Caco-2 (cell line): ENCODE data around the gene PRSS1. TPM values are rescaled to one million over a fixed set of nuclear protein-coding genes. Genes with fewer than 3 reads are reported as not detected.
A peak's percentile ranks its signal among the peaks of the same experiment; 100 is the strongest.
"Not testable (repeated sequence)": the region's sequence is repeated elsewhere in the genome, so short reads cannot be mapped to it uniquely, and the experiment has no call there.

Experiments used
- BruUV-seq: library from RNA; stranded (reverse); fragments of 400-500 nt; replicated peaks from 2 replicates; lab custom pipeline; 2021; lab: Mats Ljungman, UMichigan
- CTCF ChIA-PET: fragments of 300-600 bp; sonication (Branson Sonifier 250); formaldehyde crosslinking; loops from one replicate; lab custom pipeline; 2022; ENCODE audit warnings: antibody characterized with exemption; lab: Charles Lee
- POLR2A ChIA-PET: fragments of 300-600 bp; sonication (Branson Sonifier 250); formaldehyde crosslinking; loops from one replicate; lab custom pipeline; 2022; ENCODE audit warnings: antibody characterized with exemption; lab: Charles Lee
- DNase-seq, 2 experiments: peaks; one replicate each; pipeline versions ENCODE4 v3.0.0 to v3.0.0-alpha.2; 2020 to 2022
- H3K27me3 ChIP-seq: replicated peaks from 2 replicates; pipeline ENCODE4 v1.6.0; 2011; ENCODE audit warnings: low read length; ENCODE audit not compliant: control insufficient read depth, insufficient read depth
- H3K36me3 ChIP-seq: 2 replicates; pipeline ENCODE4 v1.5.1; 2011; ENCODE audit warnings: low read length; ENCODE audit not compliant: control insufficient read depth, insufficient read depth
- H3K4me1 ChIP-seq: fragments of 250-450 bp; sonication (Bioruptor Pico); 2 replicates; pipeline ENCODE4 v1.5.1; 2020; ENCODE audit warnings: mild to moderate bottlenecking
- H3K4me3 ChIP-seq: 2 replicates; pipeline ENCODE4 v1.5.1; 2011; ENCODE audit warnings: low read depth, mild to moderate bottlenecking, control low read depth, low read length
- H3K9me3 ChIP-seq: fragments of 250-450 bp; sonication (Bioruptor Pico); 2 replicates; pipeline ENCODE4 v1.5.1; 2020; ENCODE audit warnings: mild to moderate bottlenecking, moderate library complexity
- H3K27ac Mint-ChIP-seq: one replicate; pipeline ENCODE4 v1.8.0; 2022; ENCODE audit warnings: mixed read lengths; ENCODE audit not compliant: unreplicated experiment
- H3K27me3 Mint-ChIP-seq: one replicate; pipeline ENCODE4 v1.8.0; 2022; ENCODE audit warnings: mixed read lengths; ENCODE audit not compliant: insufficient read depth, unreplicated experiment
- H3K36me3 Mint-ChIP-seq: one replicate; pipeline ENCODE4 v1.8.0; 2022; ENCODE audit warnings: mild to moderate bottlenecking, mixed read lengths; ENCODE audit not compliant: insufficient read depth, unreplicated experiment
- H3K4me1 Mint-ChIP-seq: one replicate; pipeline ENCODE4 v1.8.0; 2022; ENCODE audit warnings: low read depth, mixed read lengths; ENCODE audit not compliant: unreplicated experiment
- H3K4me3 Mint-ChIP-seq: one replicate; pipeline ENCODE4 v1.8.0; 2022; ENCODE audit warnings: mild to moderate bottlenecking, moderate library complexity, mixed read lengths; ENCODE audit not compliant: unreplicated experiment
- H3K9me3 Mint-ChIP-seq: one replicate; pipeline ENCODE4 v1.8.0; 2022; ENCODE audit warnings: mixed read lengths; ENCODE audit not compliant: unreplicated experiment
- CTCF ChIP-seq, 2 experiments: fragments of 200-600 bp in 1 of 2; IDR thresholded peaks; 1 replicate in 1 of 2; 2 replicates in 1 of 2; pipeline versions ENCODE4 v1.5.1 to v1.8.0; 2011 to 2022; ENCODE audit warnings: antibody characterized with exemption in 1 of 2, control low read depth in 1 of 2, inconsistent platforms in 1 of 2, low read depth in 1 of 2, low read length in 1 of 2, mild to moderate bottlenecking in 1 of 2, moderate library complexity in 1 of 2; ENCODE audit not compliant: insufficient read depth in 1 of 2, severe bottlenecking in 1 of 2, unreplicated experiment in 1 of 2
- intact Hi-C: fragments of 100-400 bp; cut with micrococcal nuclease; formaldehyde crosslinking; loops from one replicate; pipeline ENCODE4 v1.10.0; 2022; ENCODE audit not compliant: unreplicated experiment
- total RNA-seq: library from RNA; stranded (reverse); gene quantifications from 2 replicates; pipeline ENCODE4 v1.2.3, GENCODE V29; 2022

The PRSS1 gene
- total RNA-seq, 1 experiment from 2014 or later, result 18.1 TPM

GRCh38 chr7:142762104-142762503, 12.8 kb downstream of the PRSS1 start:
- peaks cover 18% of the 10 kb centered on the region for H3K4me1 Mint-ChIP-seq
- H3K9me3 Mint-ChIP-seq, result peaks cover 18% of the 10 kb centered on the region
- ChIA-PET CTCF (no interaction called here), POLR2A (no interaction called here)
- no peak overlapping the region for H3K4me3 ChIP-seq
- no peaks in the 10 kb centered on the region for H3K9me3 ChIP-seq
- H3K4me1 ChIP-seq, result peaks cover 12% of the 10 kb centered on the region
- no peak overlapping the region for H3K4me3 Mint-ChIP-seq
- no peaks in the 10 kb centered on the region for H3K27me3 Mint-ChIP-seq
- no peaks in the 10 kb centered on the region for H3K36me3 ChIP-seq
- H3K27me3 ChIP-seq, result no peaks in the 10 kb centered on the region
- peak overlapping the region; percentile 94 for H3K27ac Mint-ChIP-seq
- intact Hi-C loops, result no loop called here
- no peak for DNase-seq
- H3K36me3 Mint-ChIP-seq, result no peaks in the 10 kb centered on the region
- TF ChIP-seq CTCF (IDR thresholded peaks at IDR 0.05; ENCODE audit: insufficient read depth in 1 of 2, low read depth in 1 of 2, low read length in 1 of 2, severe bottlenecking in 1 of 2, unreplicated experiment in 1 of 2), result no peak
- BruUV-seq, result no TSS peak

GRCh38 chr7:142767451-142767850, 18.2 kb downstream of the PRSS1 start:
- H3K4me1 Mint-ChIP-seq, result peaks cover 11% of the 10 kb centered on the region
- no peak for DNase-seq
- H3K36me3 Mint-ChIP-seq, result no peaks in the 10 kb centered on the region
- TF ChIP-seq CTCF (IDR thresholded peaks at IDR 0.05; ENCODE audit: insufficient read depth in 1 of 2, low read depth in 1 of 2, low read length in 1 of 2, severe bottlenecking in 1 of 2, unreplicated experiment in 1 of 2), result no peak
- Histone ChIP-seq H3K9me3 (no peaks in the 10 kb centered on the region), H3K27me3 (no peaks in the 10 kb centered on the region), H3K36me3 (no peaks in the 10 kb centered on the region), H3K4me1 (no peaks in the 10 kb centered on the region), H3K4me3 (no peak overlapping the region)
- H3K9me3 Mint-ChIP-seq, result no peaks in the 10 kb centered on the region
- H3K4me3 Mint-ChIP-seq, result no peak overlapping the region
- no TSS peak for BruUV-seq
- H3K27me3 Mint-ChIP-seq, result no peaks in the 10 kb centered on the region
- H3K27ac Mint-ChIP-seq, result no peak overlapping the region
- intact Hi-C loops, result no loop called here
- ChIA-PET CTCF (no interaction called here), POLR2A (no interaction called here)

- no peak for TF ChIP-seq CTCF (IDR thresholded peaks at IDR 0.05; ENCODE audit: insufficient read depth in 1 of 2, low read depth in 1 of 2, low read length in 1 of 2, severe bottlenecking in 1 of 2, unreplicated experiment in 1 of 2)
- no peaks in the 10 kb centered on the region for H3K27me3 Mint-ChIP-seq
- no peaks in the 10 kb centered on the region for H3K27me3 ChIP-seq
- H3K4me3 Mint-ChIP-seq, result no peak overlapping the region
- intact Hi-C loops, result no loop called here
- no peak for DNase-seq
- H3K36me3 Mint-ChIP-seq, result no peaks in the 10 kb centered on the region
- H3K4me1 Mint-ChIP-seq, result peaks cover 11% of the 10 kb centered on the region
- no peak overlapping the region for H3K27ac Mint-ChIP-seq
- H3K36me3 ChIP-seq, result no peaks in the 10 kb centered on the region
- no peaks in the 10 kb centered on the region for H3K9me3 Mint-ChIP-seq
- no peaks in the 10 kb centered on the region for H3K9me3 ChIP-seq
- CTCF ChIA-PET, result no interaction called here
- POLR2A ChIA-PET, result no interaction called here
- BruUV-seq, result no TSS peak
- H3K4me3 ChIP-seq, result no peak overlapping the region
- no peaks in the 10 kb centered on the region for H3K4me1 ChIP-seq
These were observed 18.6 kb downstream of the PRSS1 start for GRCh38 chr7:142767861-142768260.

- POLR2A ChIA-PET, result not testable (repeated sequence)
These were observed 19.6 kb downstream of the PRSS1 start for GRCh38 chr7:142768885-142769284.

More at GRCh38 chr7:142768885-142769284, 19.6 kb downstream of the PRSS1 start:
- DNase-seq, H3K4me3 Mint-ChIP-seq, H3K9me3 ChIP-seq, H3K27ac Mint-ChIP-seq, H3K36me3 Mint-ChIP-seq, H3K4me1 ChIP-seq, CTCF ChIA-PET, H3K4me3 ChIP-seq, H3K27me3 ChIP-seq, H3K9me3 Mint-ChIP-seq, intact Hi-C loops, BruUV-seq, H3K27me3 Mint-ChIP-seq, H3K36me3 ChIP-seq: not testable (repeated sequence)
- H3K4me1 Mint-ChIP-seq, result peaks cover 11% of the 10 kb centered on the region
